ENCODE measurements around the gene SHISA9.

- TF ChIP-seq, protein P1, sequence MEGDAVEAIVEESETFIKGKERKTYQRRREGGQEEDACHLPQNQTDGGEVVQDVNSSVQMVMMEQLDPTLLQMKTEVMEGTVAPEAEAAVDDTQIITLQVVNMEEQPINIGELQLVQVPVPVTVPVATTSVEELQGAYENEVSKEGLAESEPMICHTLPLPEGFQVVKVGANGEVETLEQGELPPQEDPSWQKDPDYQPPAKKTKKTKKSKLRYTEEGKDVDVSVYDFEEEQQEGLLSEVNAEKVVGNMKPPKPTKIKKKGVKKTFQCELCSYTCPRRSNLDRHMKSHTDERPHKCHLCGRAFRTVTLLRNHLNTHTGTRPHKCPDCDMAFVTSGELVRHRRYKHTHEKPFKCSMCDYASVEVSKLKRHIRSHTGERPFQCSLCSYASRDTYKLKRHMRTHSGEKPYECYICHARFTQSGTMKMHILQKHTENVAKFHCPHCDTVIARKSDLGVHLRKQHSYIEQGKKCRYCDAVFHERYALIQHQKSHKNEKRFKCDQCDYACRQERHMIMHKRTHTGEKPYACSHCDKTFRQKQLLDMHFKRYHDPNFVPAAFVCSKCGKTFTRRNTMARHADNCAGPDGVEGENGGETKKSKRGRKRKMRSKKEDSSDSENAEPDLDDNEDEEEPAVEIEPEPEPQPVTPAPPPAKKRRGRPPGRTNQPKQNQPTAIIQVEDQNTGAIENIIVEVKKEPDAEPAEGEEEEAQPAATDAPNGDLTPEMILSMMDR (IDR thresholded peaks at IDR 0.05; ENCODE audit: low read depth, low read length, poor library complexity, severe bottlenecking) = no peak
- no peak for TF ChIP-seq EZH2phosphoT487 (IDR thresholded peaks at IDR 0.05; ENCODE audit: borderline replicate concordance, low read length)
These were observed 203.4 kb downstream of the SHISA9 start for GRCh38 chr16:13104772-13105171.
